Activated CD8-positive, alpha-beta T cell treated with anti-CD3 and anti-CD28 coated beads, Interleukin-2, amount 10 ng/mL, durations not matched to agents 7 days and 5 days (primary cell): ENCODE measurements around the gene DYRK1A. TPM values are rescaled to one million over a fixed set of nuclear protein-coding genes. Genes with fewer than 3 reads are reported as not detected.

Source experiments
- ATAC-seq: fragments of 150-1000 bp; cut with Tn5 transposase; one replicate; pipeline ENCODE4 v1.10.0; 2021; ENCODE audit warnings: moderate library complexity
- CTCF ChIA-PET: fragments of 350-600 bp; sonication (Branson Sonifier 250); formaldehyde crosslinking; loops from one replicate; lab custom pipeline; 2021; ENCODE audit warnings: antibody characterized with exemption; lab: Charles Lee
- POLR2A ChIA-PET: fragments of 350-600 bp; sonication (Branson Sonifier 250); formaldehyde crosslinking; loops from one replicate; lab custom pipeline; 2021; ENCODE audit warnings: antibody characterized with exemption; lab: Charles Lee
- DNase-seq: peaks from one replicate; pipeline ENCODE4 v3.0.0-alpha.2; 2020
- H3K27ac Mint-ChIP-seq: one replicate; pipeline ENCODE4 v1.8.0; 2021; ENCODE audit warnings: mild to moderate bottlenecking, mixed read lengths
- H3K27me3 Mint-ChIP-seq: one replicate; pipeline ENCODE4 v1.8.0; 2021; ENCODE audit warnings: low read depth, mixed read lengths
- H3K36me3 Mint-ChIP-seq: one replicate; pipeline ENCODE4 v1.8.0; 2021; ENCODE audit warnings: low read depth, mixed read lengths
- H3K4me1 Mint-ChIP-seq: one replicate; pipeline ENCODE4 v1.8.0; 2021; ENCODE audit warnings: low read depth, mixed read lengths
- H3K4me3 Mint-ChIP-seq: one replicate; pipeline ENCODE4 v1.8.0; 2021; ENCODE audit warnings: mild to moderate bottlenecking, mixed read lengths
- H3K9me3 Mint-ChIP-seq: one replicate; pipeline ENCODE4 v1.8.0; 2022; ENCODE audit warnings: mixed read lengths; ENCODE audit not compliant: insufficient read depth
- total RNA-seq, 2 experiments: library from RNA; stranded (reverse); gene quantifications; one replicate each; pipeline ENCODE4 v1.2.3, GENCODE V29; 2021

Gene DYRK1A
- total RNA-seq, 2 experiments from 2014 or later, result 83.2 to 86.1 TPM

- Mint-ChIP-seq H3K9me3 (no peaks in the 10 kb centered on the region), H3K27ac (no peak overlapping the region), H3K36me3 (peaks cover 30% of the 10 kb centered on the region), H3K27me3 (no peaks in the 10 kb centered on the region), H3K4me3 (no peak overlapping the region), H3K4me1 (peaks cover 59% of the 10 kb centered on the region)
- POLR2A ChIA-PET, result interaction anchor here (0.7 to 1.4 kb wide), 4 partner anchors 10 to 36 kb away, joined by 3 to 6 read pairs (median 4); no protein-coding TSS in a partner anchor
- peak; percentile 29 for ATAC-seq
- CTCF ChIA-PET, result interaction anchor here (0.8 to 1.4 kb wide), 5 partner anchors 8 to 88 kb away, joined by 3 to 9 read pairs (median 3); no protein-coding TSS in a partner anchor
- no peak for DNase-seq
Observed at GRCh38 chr21:37408464-37409193, 42.1 kb downstream of the DYRK1A start.

DNA sequence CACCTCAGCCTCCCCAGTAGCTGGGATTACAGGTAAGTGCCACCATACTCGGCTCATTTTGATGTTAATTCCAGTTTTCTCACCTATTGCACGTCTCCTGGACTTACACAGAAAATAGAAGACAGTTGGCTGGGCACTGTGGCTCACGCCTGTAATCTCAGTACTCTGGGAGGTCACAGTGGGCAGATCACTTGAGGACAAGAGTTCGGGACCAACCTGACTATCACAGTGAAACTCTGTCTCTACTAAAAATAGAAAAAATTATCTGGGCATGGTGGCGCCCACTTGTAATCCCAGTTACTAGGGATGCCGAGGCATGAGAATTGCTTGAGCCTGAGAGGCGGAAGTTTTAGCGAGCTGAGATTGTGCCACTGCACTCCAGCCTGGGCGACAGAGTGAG is 44.1 kb downstream of the DYRK1A start:
- no peak for DNase-seq
- ChIA-PET CTCF (interaction anchor here (1.0 kb wide), 1 partner anchor 12 kb away, joined by 3 read pairs; no protein-coding TSS in a partner anchor), POLR2A (no interaction called here)
- H3K4me3 Mint-ChIP-seq, result no peak overlapping the region
- no peak overlapping the region for H3K27ac Mint-ChIP-seq
- no peak for ATAC-seq
- H3K36me3 Mint-ChIP-seq, result peaks cover 26% of the 10 kb centered on the region
- no peaks in the 10 kb centered on the region for H3K9me3 Mint-ChIP-seq
- H3K4me1 Mint-ChIP-seq, result peaks cover 62% of the 10 kb centered on the region
- no peaks in the 10 kb centered on the region for H3K27me3 Mint-ChIP-seq

- H3K4me1 Mint-ChIP-seq, result peaks cover 56% of the 10 kb centered on the region
- CTCF ChIA-PET, result no interaction called here
- DNase-seq, result no peak
- no peak overlapping the region for H3K27ac Mint-ChIP-seq
- no peak for ATAC-seq
- no peaks in the 10 kb centered on the region for H3K27me3 Mint-ChIP-seq
- H3K36me3 Mint-ChIP-seq, result peaks cover 30% of the 10 kb centered on the region
- POLR2A ChIA-PET, result no interaction called here
- no peak overlapping the region for H3K4me3 Mint-ChIP-seq
- H3K9me3 Mint-ChIP-seq, result no peaks in the 10 kb centered on the region
Observed at GRCh38 chr21:37412603-37413360, 46.2 kb downstream of the DYRK1A start.

- H3K27me3 Mint-ChIP-seq, result no peaks in the 10 kb centered on the region
- ChIA-PET POLR2A (no interaction called here), CTCF (no interaction called here)
- H3K27ac Mint-ChIP-seq, result no peak overlapping the region
- H3K9me3 Mint-ChIP-seq, result no peaks in the 10 kb centered on the region
- DNase-seq (no peak), ATAC-seq (no peak)
- peaks cover 56% of the 10 kb centered on the region for H3K4me1 Mint-ChIP-seq
- no peak overlapping the region for H3K4me3 Mint-ChIP-seq
- peaks cover 24% of the 10 kb centered on the region for H3K36me3 Mint-ChIP-seq
Observed at GRCh38 chr21:37413553-37414291, 47.1 kb downstream of the DYRK1A start.

DNA sequence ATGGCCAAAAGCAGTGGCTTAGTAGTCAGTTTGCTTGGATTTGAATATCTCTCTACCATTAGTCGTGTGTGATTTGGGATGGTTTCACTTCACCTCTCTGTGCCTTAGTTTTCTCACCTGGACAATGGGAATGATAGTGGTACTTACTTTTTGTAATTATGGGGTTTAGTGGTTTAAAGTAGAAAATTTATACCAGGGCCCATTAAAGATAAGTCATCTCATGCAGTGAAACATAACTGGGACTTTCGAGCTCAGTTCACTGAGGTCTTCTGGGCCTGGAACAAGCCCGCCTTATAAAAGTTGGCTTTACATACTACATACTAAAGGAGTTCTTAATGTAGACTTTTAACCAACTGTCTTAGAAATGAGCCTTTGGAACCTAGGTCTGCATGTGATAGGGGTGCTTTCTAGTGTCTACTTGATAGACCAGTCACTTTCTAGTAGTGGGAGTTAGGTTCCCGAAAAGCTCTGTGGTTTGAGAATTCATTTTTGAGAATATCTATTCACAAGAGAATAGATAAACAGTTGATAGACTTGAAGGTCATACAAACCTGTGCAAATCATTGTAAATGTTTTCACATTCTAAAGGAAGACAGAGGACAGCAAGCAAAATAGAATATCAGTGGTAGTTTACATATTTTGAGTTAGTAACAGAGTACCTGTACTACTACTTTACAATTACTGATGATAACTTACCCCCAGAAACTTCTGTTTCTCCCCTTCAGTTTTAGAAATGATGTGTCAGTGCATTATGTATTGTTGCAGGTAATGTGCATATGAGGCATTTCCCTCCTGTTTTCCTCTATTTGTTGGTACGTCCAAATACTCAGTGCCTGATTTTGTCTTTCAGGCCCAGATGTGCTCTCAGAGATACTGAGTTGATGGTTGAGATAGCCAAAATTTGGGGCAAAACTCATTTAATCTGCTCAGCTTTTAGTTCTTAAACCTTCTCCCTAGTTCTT is 48.0 kb downstream of the DYRK1A start:
- Mint-ChIP-seq H3K36me3 (peaks cover 24% of the 10 kb centered on the region), H3K27ac (peak overlapping the region; percentile 14), H3K4me1 (peaks cover 62% of the 10 kb centered on the region), H3K4me3 (no peak overlapping the region), H3K9me3 (no peaks in the 10 kb centered on the region), H3K27me3 (no peaks in the 10 kb centered on the region)
- DNase-seq, result no peak
- ChIA-PET CTCF (interaction anchor here (1.0 kb wide), 1 partner anchor 207 kb away, joined by 3 read pairs; no protein-coding TSS in a partner anchor), POLR2A (no interaction called here)
- ATAC-seq, result no peak

DNA sequence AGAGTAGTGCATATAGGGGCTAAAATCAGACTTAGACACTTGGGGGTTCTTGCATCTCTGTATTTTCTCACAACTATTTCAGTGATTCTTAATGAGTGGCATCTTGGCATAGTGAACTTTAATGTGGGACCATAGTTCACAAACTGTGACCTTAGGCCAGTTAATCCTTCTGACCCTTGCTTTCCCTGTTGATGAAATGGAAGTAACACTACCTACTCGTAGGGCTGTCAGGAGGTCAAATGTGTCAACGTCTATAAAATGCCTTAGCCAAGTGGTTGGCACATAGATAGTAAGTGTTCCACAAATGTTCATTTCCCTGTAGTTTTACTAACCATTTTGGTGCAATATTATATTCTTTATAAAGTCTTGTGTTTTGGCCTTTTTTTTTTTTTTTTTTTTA is 49.4 kb downstream of the DYRK1A start:
- ChIA-PET CTCF (interaction anchor here (0.9 to 1.2 kb wide), 2 partner anchors 8 to 252 kb away, joined by 3 to 4 read pairs; no protein-coding TSS in a partner anchor), POLR2A (no interaction called here)
- Mint-ChIP-seq H3K27me3 (no peaks in the 10 kb centered on the region), H3K36me3 (peaks cover 24% of the 10 kb centered on the region), H3K9me3 (no peaks in the 10 kb centered on the region), H3K4me1 (peaks cover 64% of the 10 kb centered on the region), H3K27ac (peak overlapping the region; percentile 27), H3K4me3 (no peak overlapping the region)
- ATAC-seq (no peak), DNase-seq (no peak)

- H3K27ac Mint-ChIP-seq, result no peak overlapping the region
- ChIA-PET POLR2A (interaction anchor here (0.6 kb wide), 1 partner anchor 197 kb away, joined by 3 read pairs; no protein-coding TSS in a partner anchor), CTCF (interaction anchor here (1.0 to 1.2 kb wide), 2 partner anchors 9 to 159 kb away, joined by 4 read pairs; no protein-coding TSS in a partner anchor)
- peaks cover 62% of the 10 kb centered on the region for H3K4me1 Mint-ChIP-seq
- DNase-seq (no peak), ATAC-seq (no peak)
- no peaks in the 10 kb centered on the region for H3K9me3 Mint-ChIP-seq
- H3K4me3 Mint-ChIP-seq, result no peak overlapping the region
- H3K36me3 Mint-ChIP-seq, result peaks cover 26% of the 10 kb centered on the region
- no peaks in the 10 kb centered on the region for H3K27me3 Mint-ChIP-seq
Observed at GRCh38 chr21:37416914-37417313, 50.3 kb downstream of the DYRK1A start.

- ATAC-seq (peak; percentile 29), DNase-seq (no peak)
- Mint-ChIP-seq H3K9me3 (no peaks in the 10 kb centered on the region), H3K27ac (peak overlapping the region; percentile 58), H3K4me3 (no peak overlapping the region), H3K4me1 (peaks cover 45% of the 10 kb centered on the region), H3K36me3 (peaks cover 42% of the 10 kb centered on the region), H3K27me3 (no peaks in the 10 kb centered on the region)
- ChIA-PET CTCF (interaction anchor here (0.9 to 1.9 kb wide), 5 partner anchors 11 to 53 kb away, joined by 3 to 9 read pairs (median 3); no protein-coding TSS in a partner anchor), POLR2A (interaction anchor here (0.6 to 1.2 kb wide), 2 partner anchors 10 to 51 kb away, joined by 3 read pairs; no protein-coding TSS in a partner anchor)
Observed at GRCh38 chr21:37419228-37419906, 52.8 kb downstream of the DYRK1A start.

GRCh38 chr21:37421306-37421705 is 54.7 kb downstream of the DYRK1A start:
- H3K9me3 Mint-ChIP-seq, result peaks cover 3% of the 10 kb centered on the region
- no peaks in the 10 kb centered on the region for H3K27me3 Mint-ChIP-seq
- POLR2A ChIA-PET, result no interaction called here
- ATAC-seq (no peak), DNase-seq (no peak)
- CTCF ChIA-PET, result interaction anchor here (1.5 kb wide), 1 partner anchor 11 kb away, joined by 3 read pairs; no protein-coding TSS in a partner anchor
- H3K4me1 Mint-ChIP-seq, result peaks cover 33% of the 10 kb centered on the region
- no peak overlapping the region for H3K4me3 Mint-ChIP-seq
- peaks cover 51% of the 10 kb centered on the region for H3K36me3 Mint-ChIP-seq
- no peak overlapping the region for H3K27ac Mint-ChIP-seq

DNA sequence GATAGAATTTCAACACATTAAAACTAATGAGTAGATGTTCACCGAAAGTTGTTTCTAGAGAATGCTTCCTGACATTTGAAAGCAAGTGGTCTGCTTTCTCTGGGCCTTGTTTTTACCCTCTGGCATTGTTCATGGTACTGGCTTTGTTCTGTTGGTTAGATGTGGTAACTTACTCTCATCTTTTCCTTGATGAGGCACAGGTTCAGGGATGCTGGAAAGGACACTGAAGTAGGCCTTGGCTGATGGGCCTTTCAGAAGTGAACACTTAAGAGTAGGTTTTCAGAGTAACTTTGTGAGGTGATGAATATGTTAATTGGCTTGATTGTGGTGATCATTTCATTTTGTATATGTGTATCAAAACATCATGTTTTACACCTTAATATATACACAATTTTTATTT is 55.8 kb downstream of the DYRK1A start:
- ATAC-seq, result no peak
- Mint-ChIP-seq H3K9me3 (peaks cover 3% of the 10 kb centered on the region), H3K27ac (no peak overlapping the region), H3K4me1 (peaks cover 33% of the 10 kb centered on the region), H3K27me3 (no peaks in the 10 kb centered on the region), H3K36me3 (peaks cover 58% of the 10 kb centered on the region), H3K4me3 (no peak overlapping the region)
- ChIA-PET POLR2A (no interaction called here), CTCF (interaction anchor here (0.7 to 1.5 kb wide), 2 partner anchors 10 to 12 kb away, joined by 3 read pairs; no protein-coding TSS in a partner anchor)
- no peak for DNase-seq
